Caco-2 (cell line): ENCODE results near the gene SLC39A11. TPM values are rescaled to one million over a fixed set of nuclear protein-coding genes. Genes with fewer than 3 reads are reported as not detected.

Source experiments
- BruUV-seq: library from RNA; stranded (reverse); fragments of 400-500 nt; replicated peaks from 2 replicates; lab custom pipeline; 2021; lab: Mats Ljungman, UMichigan
- CTCF ChIA-PET: fragments of 300-600 bp; sonication (Branson Sonifier 250); formaldehyde crosslinking; loops from one replicate; lab custom pipeline; 2022; ENCODE audit warnings: antibody characterized with exemption; lab: Charles Lee
- POLR2A ChIA-PET: fragments of 300-600 bp; sonication (Branson Sonifier 250); formaldehyde crosslinking; loops from one replicate; lab custom pipeline; 2022; ENCODE audit warnings: antibody characterized with exemption; lab: Charles Lee
- DNase-seq, 2 experiments: peaks; one replicate each; pipeline versions ENCODE4 v3.0.0 to v3.0.0-alpha.2; 2020 to 2022
- H3K27me3 ChIP-seq: replicated peaks from 2 replicates; pipeline ENCODE4 v1.6.0; 2011; ENCODE audit warnings: low read length; ENCODE audit not compliant: control insufficient read depth, insufficient read depth
- H3K36me3 ChIP-seq: 2 replicates; pipeline ENCODE4 v1.5.1; 2011; ENCODE audit warnings: low read length; ENCODE audit not compliant: control insufficient read depth, insufficient read depth
- H3K4me1 ChIP-seq: fragments of 250-450 bp; sonication (Bioruptor Pico); 2 replicates; pipeline ENCODE4 v1.5.1; 2020; ENCODE audit warnings: mild to moderate bottlenecking
- H3K4me3 ChIP-seq: 2 replicates; pipeline ENCODE4 v1.5.1; 2011; ENCODE audit warnings: low read depth, mild to moderate bottlenecking, control low read depth, low read length
- H3K9me3 ChIP-seq: fragments of 250-450 bp; sonication (Bioruptor Pico); 2 replicates; pipeline ENCODE4 v1.5.1; 2020; ENCODE audit warnings: mild to moderate bottlenecking, moderate library complexity
- H3K27ac Mint-ChIP-seq: one replicate; pipeline ENCODE4 v1.8.0; 2022; ENCODE audit warnings: mixed read lengths; ENCODE audit not compliant: unreplicated experiment
- H3K27me3 Mint-ChIP-seq: one replicate; pipeline ENCODE4 v1.8.0; 2022; ENCODE audit warnings: mixed read lengths; ENCODE audit not compliant: insufficient read depth, unreplicated experiment
- H3K36me3 Mint-ChIP-seq: one replicate; pipeline ENCODE4 v1.8.0; 2022; ENCODE audit warnings: mild to moderate bottlenecking, mixed read lengths; ENCODE audit not compliant: insufficient read depth, unreplicated experiment
- H3K4me1 Mint-ChIP-seq: one replicate; pipeline ENCODE4 v1.8.0; 2022; ENCODE audit warnings: low read depth, mixed read lengths; ENCODE audit not compliant: unreplicated experiment
- H3K4me3 Mint-ChIP-seq: one replicate; pipeline ENCODE4 v1.8.0; 2022; ENCODE audit warnings: mild to moderate bottlenecking, moderate library complexity, mixed read lengths; ENCODE audit not compliant: unreplicated experiment
- H3K9me3 Mint-ChIP-seq: one replicate; pipeline ENCODE4 v1.8.0; 2022; ENCODE audit warnings: mixed read lengths; ENCODE audit not compliant: unreplicated experiment
- intact Hi-C: fragments of 100-400 bp; cut with micrococcal nuclease; formaldehyde crosslinking; loops from one replicate; pipeline ENCODE4 v1.10.0; 2022; ENCODE audit not compliant: unreplicated experiment
- total RNA-seq: library from RNA; stranded (reverse); gene quantifications from 2 replicates; pipeline ENCODE4 v1.2.3, GENCODE V29; 2022
- TF ChIP-seq, protein P1 (sequence below), 2 experiments: fragments of 200-600 bp in 1 of 2; IDR thresholded peaks; 1 replicate in 1 of 2; 2 replicates in 1 of 2; pipeline versions ENCODE4 v1.5.1 to v1.8.0; 2011 to 2022; ENCODE audit warnings: antibody characterized with exemption in 1 of 2, control low read depth in 1 of 2, inconsistent platforms in 1 of 2, low read depth in 1 of 2, low read length in 1 of 2, mild to moderate bottlenecking in 1 of 2, moderate library complexity in 1 of 2; ENCODE audit not compliant: insufficient read depth in 1 of 2, severe bottlenecking in 1 of 2, unreplicated experiment in 1 of 2

SLC39A11 gene
- total RNA-seq, 1 experiment from 2014 or later, result 26.4 TPM

DNA sequence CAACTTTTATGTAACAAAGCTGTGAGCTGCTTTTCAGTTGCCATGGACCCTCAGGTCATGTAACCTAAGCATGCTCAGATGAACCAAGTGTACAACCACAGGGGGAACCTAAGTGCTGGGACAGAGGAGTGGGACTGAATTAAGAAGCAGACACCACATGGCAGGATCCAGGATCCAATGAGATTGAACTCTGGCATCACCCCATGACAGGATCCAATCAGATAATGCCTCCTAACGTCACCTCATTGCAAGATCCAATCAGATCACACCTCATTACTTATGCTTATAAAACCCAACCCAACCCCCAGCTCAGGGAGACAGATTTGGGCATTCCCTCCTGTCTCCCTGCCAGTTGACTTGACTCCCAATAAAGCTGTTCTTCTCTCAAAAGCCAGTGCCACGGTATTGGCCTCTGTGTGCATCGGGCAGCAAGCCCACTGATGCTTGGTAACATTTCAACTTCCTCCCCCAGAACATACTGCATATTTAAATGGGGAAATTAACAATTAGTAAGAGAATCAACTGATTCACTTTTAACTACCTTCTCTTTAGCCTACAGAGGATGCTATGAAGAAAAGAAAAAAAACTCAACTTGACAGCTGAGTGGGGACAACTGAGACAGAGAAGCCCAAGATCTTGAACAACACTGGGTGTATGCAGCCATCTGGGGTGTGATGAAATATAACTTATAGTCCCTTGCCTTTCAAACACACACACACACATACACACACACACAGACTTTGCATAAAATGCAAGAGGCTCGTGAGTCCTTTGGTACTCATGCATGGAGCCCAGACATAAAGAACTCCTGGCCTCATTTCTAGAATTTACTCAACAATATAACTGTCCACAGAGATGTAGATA, 148.4 kb downstream of the SLC39A11 start:
- no TSS peak for BruUV-seq
- Histone ChIP-seq H3K9me3 (no peaks in the 10 kb centered on the region), H3K27me3 (no peaks in the 10 kb centered on the region), H3K4me1 (no peaks in the 10 kb centered on the region), H3K4me3 (no peak overlapping the region), H3K36me3 (no peaks in the 10 kb centered on the region)
- Mint-ChIP-seq H3K4me3 (no peak overlapping the region), H3K9me3 (no peaks in the 10 kb centered on the region), H3K4me1 (no peaks in the 10 kb centered on the region), H3K27me3 (no peaks in the 10 kb centered on the region), H3K36me3 (no peaks in the 10 kb centered on the region), H3K27ac (no peak overlapping the region)
- intact Hi-C loops, result no loop called here
- DNase-seq, result no peak
- CTCF ChIA-PET, result no interaction called here
- POLR2A ChIA-PET, result no interaction called here
- TF ChIP-seq, protein P1, sequence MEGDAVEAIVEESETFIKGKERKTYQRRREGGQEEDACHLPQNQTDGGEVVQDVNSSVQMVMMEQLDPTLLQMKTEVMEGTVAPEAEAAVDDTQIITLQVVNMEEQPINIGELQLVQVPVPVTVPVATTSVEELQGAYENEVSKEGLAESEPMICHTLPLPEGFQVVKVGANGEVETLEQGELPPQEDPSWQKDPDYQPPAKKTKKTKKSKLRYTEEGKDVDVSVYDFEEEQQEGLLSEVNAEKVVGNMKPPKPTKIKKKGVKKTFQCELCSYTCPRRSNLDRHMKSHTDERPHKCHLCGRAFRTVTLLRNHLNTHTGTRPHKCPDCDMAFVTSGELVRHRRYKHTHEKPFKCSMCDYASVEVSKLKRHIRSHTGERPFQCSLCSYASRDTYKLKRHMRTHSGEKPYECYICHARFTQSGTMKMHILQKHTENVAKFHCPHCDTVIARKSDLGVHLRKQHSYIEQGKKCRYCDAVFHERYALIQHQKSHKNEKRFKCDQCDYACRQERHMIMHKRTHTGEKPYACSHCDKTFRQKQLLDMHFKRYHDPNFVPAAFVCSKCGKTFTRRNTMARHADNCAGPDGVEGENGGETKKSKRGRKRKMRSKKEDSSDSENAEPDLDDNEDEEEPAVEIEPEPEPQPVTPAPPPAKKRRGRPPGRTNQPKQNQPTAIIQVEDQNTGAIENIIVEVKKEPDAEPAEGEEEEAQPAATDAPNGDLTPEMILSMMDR (IDR thresholded peaks at IDR 0.05; ENCODE audit: insufficient read depth in 1 of 2, low read depth in 1 of 2, low read length in 1 of 2, severe bottlenecking in 1 of 2, unreplicated experiment in 1 of 2), result no peak

DNA sequence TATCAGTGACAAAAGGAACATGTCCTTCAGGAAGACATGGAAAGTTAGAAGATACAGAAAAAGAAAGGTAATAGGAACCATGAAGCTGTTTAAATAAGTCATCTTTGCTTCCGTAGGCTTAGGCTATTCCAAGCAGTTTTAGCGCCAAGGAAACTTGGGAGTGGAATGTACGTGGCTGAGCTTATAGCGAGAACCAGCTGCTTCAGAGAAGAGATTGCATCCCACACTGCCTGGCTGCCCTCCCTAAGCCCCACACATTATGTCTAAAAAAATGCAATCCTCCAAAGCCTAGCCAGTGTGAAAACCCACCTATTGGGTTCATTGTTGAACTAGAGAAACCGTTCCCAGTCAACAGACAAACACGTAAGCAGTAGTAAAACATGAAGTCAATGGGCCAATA, 149.9 kb downstream of the SLC39A11 start:
- Mint-ChIP-seq H3K4me1 (no peaks in the 10 kb centered on the region), H3K27me3 (no peaks in the 10 kb centered on the region), H3K4me3 (no peak overlapping the region), H3K27ac (no peak overlapping the region), H3K36me3 (no peaks in the 10 kb centered on the region), H3K9me3 (no peaks in the 10 kb centered on the region)
- H3K4me3 ChIP-seq, result no peak overlapping the region
- intact Hi-C loops, result no loop called here
- ChIA-PET POLR2A (no interaction called here), CTCF (no interaction called here)
- no peaks in the 10 kb centered on the region for H3K9me3 ChIP-seq
- TF ChIP-seq, protein P1 (IDR thresholded peaks at IDR 0.05; ENCODE audit: insufficient read depth in 1 of 2, low read depth in 1 of 2, low read length in 1 of 2, severe bottlenecking in 1 of 2, unreplicated experiment in 1 of 2), result no peak
- H3K36me3 ChIP-seq, result no peaks in the 10 kb centered on the region
- no TSS peak for BruUV-seq
- no peaks in the 10 kb centered on the region for H3K27me3 ChIP-seq
- no peaks in the 10 kb centered on the region for H3K4me1 ChIP-seq
- DNase-seq, result no peak

DNA sequence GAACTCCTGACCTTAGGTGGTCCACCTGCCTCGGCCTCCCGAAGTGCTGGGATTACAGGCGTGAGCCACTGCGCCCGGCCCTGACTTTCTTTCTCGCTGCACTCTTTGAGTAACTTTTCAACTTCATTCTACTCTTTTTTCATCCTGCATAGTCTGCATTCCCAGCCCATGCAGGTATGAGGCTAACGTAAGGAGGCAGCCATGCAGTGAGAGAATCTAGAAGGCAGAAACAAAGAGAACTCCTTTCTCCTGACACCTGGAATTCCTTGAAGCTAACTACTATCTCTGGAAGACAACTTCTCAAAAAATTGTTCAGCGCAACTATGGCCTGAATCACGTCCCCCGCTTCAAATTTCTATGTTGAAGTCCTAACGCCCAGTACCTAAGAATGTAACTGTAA, 152.0 kb downstream of the SLC39A11 start:
- H3K27me3 ChIP-seq, result no peaks in the 10 kb centered on the region
- DNase-seq, result no peak
- intact Hi-C loops, result no loop called here
- H3K4me1 ChIP-seq, result no peaks in the 10 kb centered on the region
- H3K27ac Mint-ChIP-seq, result no peak overlapping the region
- H3K36me3 Mint-ChIP-seq, result no peaks in the 10 kb centered on the region
- no peaks in the 10 kb centered on the region for H3K36me3 ChIP-seq
- no TSS peak for BruUV-seq
- H3K4me3 ChIP-seq, result no peak overlapping the region
- H3K4me3 Mint-ChIP-seq, result no peak overlapping the region
- no peaks in the 10 kb centered on the region for H3K4me1 Mint-ChIP-seq
- H3K27me3 Mint-ChIP-seq, result no peaks in the 10 kb centered on the region
- CTCF ChIA-PET, result no interaction called here
- TF ChIP-seq, protein P1 (IDR thresholded peaks at IDR 0.05; ENCODE audit: insufficient read depth in 1 of 2, low read depth in 1 of 2, low read length in 1 of 2, severe bottlenecking in 1 of 2, unreplicated experiment in 1 of 2), result no peak
- H3K9me3 ChIP-seq, result no peaks in the 10 kb centered on the region
- POLR2A ChIA-PET, result no interaction called here
- H3K9me3 Mint-ChIP-seq, result no peaks in the 10 kb centered on the region
